Loucy (cell line): ENCODE data around the gene TBX21.

Source experiments
- H2AFZ ChIP-seq: fragments of 200-600 bp; sonication (generic); 2 replicates; pipeline ENCODE4 v1.6.0; 2016; ENCODE audit warnings: antibody characterized with exemption, mild to moderate bottlenecking, low read length, moderate library complexity
- H3F3A ChIP-seq: fragments of 200-600 bp; 2 replicates; pipeline ENCODE4 v1.6.0; 2016; ENCODE audit warnings: antibody characterized with exemption, low read depth, mild to moderate bottlenecking
- H3K27me3 ChIP-seq: fragments of 200-600 bp; sonication (generic); 2 replicates; pipeline ENCODE4 v1.6.1; 2014; ENCODE audit warnings: low read length, mild to moderate bottlenecking; ENCODE audit not compliant: insufficient read depth, poor library complexity, severe bottlenecking
- H3K36me3 ChIP-seq: fragments of 200-600 bp; sonication (generic); 2 replicates; pipeline ENCODE4 v1.6.1; 2016; ENCODE audit warnings: low read length; ENCODE audit not compliant: insufficient read depth
- H3K4me1 ChIP-seq: fragments of 200-600 bp; sonication (generic); 2 replicates; pipeline ENCODE4 v1.5.1; 2014; ENCODE audit warnings: low read length, mild to moderate bottlenecking; ENCODE audit not compliant: insufficient read depth, poor library complexity, severe bottlenecking
- H3K4me2 ChIP-seq: fragments of 200-600 bp; sonication (generic); 2 replicates; pipeline ENCODE4 v1.6.0; 2014; ENCODE audit warnings: antibody characterized with exemption, low read length, low read depth, mild to moderate bottlenecking; ENCODE audit not compliant: poor library complexity, severe bottlenecking
- H3K4me3 ChIP-seq: fragments of 200-600 bp; sonication (generic); 2 replicates; pipeline ENCODE4 v1.5.1; 2014; ENCODE audit warnings: low read length, mild to moderate bottlenecking, mixed read lengths; ENCODE audit not compliant: poor library complexity, severe bottlenecking
- H3K79me2 ChIP-seq: fragments of 200-600 bp; sonication (generic); 2 replicates; pipeline ENCODE4 v1.6.1; 2014; ENCODE audit warnings: low read length; ENCODE audit not compliant: insufficient read depth
- H3K9ac ChIP-seq: fragments of 200-600 bp; sonication (generic); 2 replicates; pipeline ENCODE4 v1.6.0; 2014; ENCODE audit warnings: mild to moderate bottlenecking, low read depth, low read length, moderate library complexity; ENCODE audit not compliant: poor library complexity, severe bottlenecking
- H3K9me2 ChIP-seq: fragments of 200-600 bp; sonication (generic); replicated peaks from 2 replicates; pipeline ENCODE4 v1.6.1; 2016; ENCODE audit warnings: low read depth, low read length, mixed read lengths
- H3K9me3 ChIP-seq: fragments of 200-600 bp; sonication (generic); 2 replicates; pipeline ENCODE4 v1.6.1; 2014; ENCODE audit warnings: mild to moderate bottlenecking, antibody characterized with exemption, low read length, low read depth; ENCODE audit not compliant: insufficient read depth
- H4K20me1 ChIP-seq: fragments of 200-600 bp; sonication (generic); 2 replicates; pipeline ENCODE4 v1.6.0; 2014; ENCODE audit warnings: antibody characterized with exemption, low read length, mild to moderate bottlenecking; ENCODE audit not compliant: insufficient read depth, poor library complexity, severe bottlenecking
- CTCF ChIP-seq: fragments of 200-600 bp; sonication (generic); conservative IDR thresholded peaks from 2 replicates; pipeline ENCODE4 v1.5.1; 2014; ENCODE audit warnings: mild to moderate bottlenecking, antibody characterized with exemption, low read length
- EZH2phosphoT487 ChIP-seq: fragments of 200-600 bp; IDR thresholded peaks from 2 replicates; pipeline ENCODE4 v1.6.1; 2018; ENCODE audit warnings: antibody characterized with exemption, mild to moderate bottlenecking, moderate library complexity, borderline replicate concordance

Gene TBX21

DNA sequence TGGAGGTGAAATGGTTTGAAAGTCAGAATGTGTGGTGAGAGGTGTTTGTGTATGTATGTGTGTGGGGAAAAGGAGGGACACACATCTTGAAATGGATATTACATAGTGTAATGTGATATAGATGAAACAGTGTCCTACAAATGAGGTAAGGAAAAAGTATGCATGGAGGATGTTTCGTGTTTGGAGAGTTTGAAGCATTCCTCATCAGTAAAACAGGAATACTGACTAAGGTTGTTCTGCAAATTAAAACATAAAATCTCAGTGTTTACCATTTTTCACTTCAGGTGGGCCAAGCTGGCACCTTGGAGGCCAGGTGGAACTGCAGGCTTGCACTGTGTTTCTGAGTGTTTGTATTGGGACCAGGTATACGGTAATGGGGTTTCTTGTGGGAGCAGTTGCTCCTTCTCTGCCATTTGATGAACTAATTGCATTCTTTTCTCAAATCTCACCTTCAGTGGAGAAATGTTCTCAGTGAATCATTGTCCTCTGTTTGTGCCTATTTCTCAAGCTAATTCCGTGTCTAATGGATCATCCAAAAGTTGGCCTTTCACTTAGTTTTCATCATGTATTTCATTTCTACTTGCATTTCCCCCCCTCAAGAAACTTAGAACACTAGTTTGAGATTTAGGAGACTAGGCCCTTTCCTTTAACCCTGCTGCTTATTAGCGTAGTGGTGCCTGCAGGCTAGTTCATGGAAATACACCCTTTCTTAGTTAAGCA, 47.3 kb upstream of the TBX21 start:
- Histone ChIP-seq H3K36me3 (peaks cover 48% of the 10 kb centered on the region), H3K4me3 (no peak overlapping the region), H3K27me3 (no peaks in the 10 kb centered on the region), H4K20me1 (no peaks in the 10 kb centered on the region), H2AFZ (no peak overlapping the region), H3K4me2 (no peak overlapping the region), H3K79me2 (no peaks in the 10 kb centered on the region), H3K4me1 (no peaks in the 10 kb centered on the region), H3K9me3 (no peaks in the 10 kb centered on the region), H3K9me2 (no peaks in the 10 kb centered on the region), H3F3A (no peaks in the 10 kb centered on the region; the same call in 1 of the 2 replicates), H3K9ac (no peak overlapping the region)
- TF ChIP-seq EZH2phosphoT487 (no peak), CTCF (no peak)

DNA sequence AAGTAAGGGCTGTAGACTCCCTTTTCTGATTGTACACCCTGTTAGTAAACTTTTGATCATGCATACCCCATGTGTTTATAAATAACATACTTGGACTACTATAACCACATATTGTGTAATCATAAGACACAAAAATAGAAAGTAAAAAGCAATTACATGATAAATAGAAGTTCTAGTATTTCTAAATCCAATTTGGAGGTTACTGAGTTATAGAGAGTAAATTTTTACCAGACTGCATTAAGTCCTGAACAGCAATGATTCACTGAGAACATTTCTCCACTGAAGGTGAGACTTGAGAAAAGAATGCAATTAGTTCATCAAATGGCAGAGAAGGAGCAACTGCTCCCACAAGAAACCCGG, 46.8 kb upstream of the TBX21 start:
- Histone ChIP-seq H3K4me3 (no peak overlapping the region), H3F3A (no peaks in the 10 kb centered on the region; the same call in 1 of the 2 replicates), H3K36me3 (peaks cover 45% of the 10 kb centered on the region), H3K4me1 (no peaks in the 10 kb centered on the region), H3K4me2 (no peak overlapping the region), H3K9me3 (no peaks in the 10 kb centered on the region), H3K9me2 (no peaks in the 10 kb centered on the region), H3K9ac (no peak overlapping the region), H3K79me2 (no peaks in the 10 kb centered on the region), H4K20me1 (no peaks in the 10 kb centered on the region), H3K27me3 (no peaks in the 10 kb centered on the region), H2AFZ (no peak overlapping the region)
- TF ChIP-seq CTCF (no peak), EZH2phosphoT487 (no peak)

- no peaks in the 10 kb centered on the region for H3K9me2 ChIP-seq
- no peak overlapping the region for H2AFZ ChIP-seq
- H3K4me3 ChIP-seq = no peak overlapping the region
- peaks cover 40% of the 10 kb centered on the region for H3K36me3 ChIP-seq
- no peaks in the 10 kb centered on the region; the same call in 1 of the 2 replicates for H3F3A ChIP-seq
- H3K79me2 ChIP-seq = no peaks in the 10 kb centered on the region
- TF ChIP-seq CTCF = no peak
- TF ChIP-seq EZH2phosphoT487 = no peak
- H3K9me3 ChIP-seq = no peaks in the 10 kb centered on the region
- no peak overlapping the region for H3K4me2 ChIP-seq
- H3K9ac ChIP-seq = no peak overlapping the region
- no peaks in the 10 kb centered on the region for H3K4me1 ChIP-seq
- H4K20me1 ChIP-seq = no peaks in the 10 kb centered on the region
- H3K27me3 ChIP-seq = no peaks in the 10 kb centered on the region
Measured at GRCh38 chr17:47686664-47687327, 46.2 kb upstream of the TBX21 start.
